ENCODE results near the gene RSBN1L.

GRCh38 chr7:77765481-77765880 is 69.2 kb downstream of the RSBN1L start:
- no peak for TF ChIP-seq CTCF (conservative IDR thresholded peaks at IDR 0.05; ENCODE audit: low read length)
- no peak for TF ChIP-seq EZH2phosphoT487 (IDR thresholded peaks at IDR 0.05; ENCODE audit: borderline replicate concordance)
